Measurements from ENCODE around the gene TFB1M.

- TF ChIP-seq CTCF (IDR thresholded peaks at IDR 0.05) (no peak), EP300 (IDR thresholded peaks at IDR 0.05; ENCODE audit: low read depth) (no peak), POLR2A (IDR thresholded peaks at IDR 0.05) (no peak)
Observed at GRCh38 chr6:155309150-155309549, 5.1 kb downstream of the TFB1M start.

Data from transverse colon (tissue), 3 donors.